Stimulated activated CD4-positive, alpha-beta T cell treated with anti-CD3 and anti-CD28 coated beads, Interleukin-2, amount 100 ng/mL, for 4 hours (primary cell): ENCODE data around the gene SLC34A3.

ENCODE experiments used
- DNase-seq: peaks from one replicate; pipeline ENCODE4 v3.0.0-alpha.2; 2020; ENCODE audit warnings: low read depth

The SLC34A3 gene

DNA sequence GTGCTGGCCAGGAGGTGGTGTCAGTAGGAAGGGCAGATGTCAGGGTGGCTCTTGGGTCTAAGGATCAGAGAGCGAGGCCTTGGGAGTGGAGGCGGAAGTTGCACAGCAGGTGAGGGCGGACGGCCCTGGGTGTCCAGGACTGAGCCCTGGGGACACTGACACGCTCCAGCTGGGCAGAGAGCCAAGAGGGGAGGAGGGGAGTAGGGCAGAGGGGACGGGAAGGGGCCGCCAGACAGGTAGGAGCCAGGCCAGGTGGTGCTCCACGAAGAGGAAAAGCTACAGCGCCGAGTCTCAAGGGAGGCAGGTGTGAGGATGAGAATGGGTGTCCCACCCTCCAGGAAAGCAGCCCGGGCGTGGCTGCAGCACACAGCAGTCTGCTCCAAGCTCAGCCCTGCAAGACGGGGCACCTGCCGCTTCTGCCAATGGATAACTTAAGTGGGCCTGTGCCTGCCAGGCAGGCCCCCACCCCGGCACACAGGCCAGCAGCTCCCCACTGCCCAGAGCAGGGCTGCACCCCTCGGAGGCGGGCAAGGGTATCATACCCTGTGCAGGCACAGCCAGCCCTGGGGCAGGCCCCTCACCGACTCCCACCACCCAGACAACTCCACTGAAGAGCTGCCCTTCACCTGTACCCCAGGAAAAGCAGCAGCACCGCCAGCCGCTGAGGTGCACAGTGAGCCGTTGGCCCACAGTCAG lies 35.0 kb upstream of the SLC34A3 start:
- DNase-seq: no peak

DNA sequence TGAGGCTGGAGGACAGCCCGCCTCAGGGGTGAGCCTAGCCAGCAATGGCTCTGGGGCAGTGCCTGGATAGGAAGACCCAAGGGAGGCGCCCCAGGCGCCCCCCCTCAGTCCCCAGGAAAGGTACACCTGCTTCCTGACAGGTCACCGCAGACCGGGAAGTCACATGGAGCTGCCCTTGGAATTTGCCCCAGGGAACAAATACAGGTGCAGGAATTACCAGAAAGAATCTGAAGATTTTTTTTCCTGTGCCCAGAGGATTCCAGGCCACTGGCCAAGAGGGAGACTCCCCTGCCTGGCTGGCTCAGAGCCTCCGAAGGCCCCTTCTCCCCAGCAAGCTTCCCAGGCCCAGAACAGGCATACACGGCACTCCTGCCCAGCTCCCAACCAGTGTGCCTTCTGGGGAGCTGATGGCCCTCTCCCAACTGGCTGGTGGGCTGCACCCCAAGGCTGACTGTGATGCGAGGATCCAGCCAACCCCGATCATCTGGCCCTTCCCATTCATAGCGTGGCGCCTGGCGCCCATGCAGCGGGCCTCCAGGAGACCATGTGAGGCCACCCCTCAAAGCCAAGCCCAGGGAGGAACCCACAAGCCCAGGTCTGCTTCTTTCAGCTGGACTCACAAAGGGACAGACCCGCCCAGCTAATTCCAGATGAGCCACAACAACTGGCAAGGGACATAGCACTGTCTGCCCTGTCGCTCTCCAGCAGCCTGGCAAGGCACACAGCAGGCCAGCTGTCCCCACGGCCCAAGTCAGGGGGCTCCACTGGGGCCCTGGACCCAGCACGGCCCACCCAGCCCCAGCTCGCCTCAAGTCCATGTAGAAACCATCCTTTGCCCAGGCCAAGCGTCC lies 32.4 kb upstream of the SLC34A3 start:
- no peak for DNase-seq

- DNase-seq: no peak
Measured at GRCh38 chr9:137198902-137199283, 31.8 kb upstream of the SLC34A3 start.

GRCh38 chr9:137199411-137200121 lies 31.1 kb upstream of the SLC34A3 start:
- DNase-seq: no peak

- peak; percentile 98 for DNase-seq
Measured at GRCh38 chr9:137200311-137201204, 30.1 kb upstream of the SLC34A3 start, which contains the start of gene TPRN. TPRN (minus strand) TSS chr9:137200741; CDS start chr9:137200711, 30 bp downstream.

DNA sequence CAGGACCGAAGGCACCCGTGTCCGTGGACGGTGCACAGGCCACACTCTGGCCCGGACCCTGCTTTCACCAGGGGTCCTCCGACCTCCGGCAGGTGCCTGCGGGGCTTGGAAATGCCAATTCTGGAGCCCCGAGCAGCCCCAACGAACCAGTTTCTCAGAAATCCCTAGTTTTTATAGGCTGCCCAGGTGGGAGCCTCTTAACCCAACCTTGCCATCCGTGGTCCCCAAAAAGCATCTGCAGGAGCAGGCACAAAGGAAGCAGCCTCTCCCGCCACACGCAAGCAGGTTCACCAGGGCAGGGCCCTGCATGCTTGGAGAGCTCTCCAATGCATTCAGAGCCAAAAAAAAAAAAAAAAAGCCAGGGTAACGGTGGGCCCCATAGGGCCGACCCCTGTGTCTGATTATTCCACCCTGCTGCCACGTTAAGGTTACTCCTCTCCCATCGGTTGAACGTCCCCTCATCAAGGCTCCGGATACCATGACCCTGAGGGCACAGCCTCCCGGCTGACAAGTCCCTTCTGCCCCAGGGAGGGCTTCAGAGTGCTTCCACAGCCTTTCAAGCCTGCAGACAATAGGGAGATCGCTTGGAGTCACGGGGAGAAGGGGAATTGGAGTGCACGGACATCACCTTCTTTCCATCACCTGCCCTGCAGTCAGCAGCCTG lies 29.4 kb upstream of the SLC34A3 start:
- DNase-seq: no peak

DNA sequence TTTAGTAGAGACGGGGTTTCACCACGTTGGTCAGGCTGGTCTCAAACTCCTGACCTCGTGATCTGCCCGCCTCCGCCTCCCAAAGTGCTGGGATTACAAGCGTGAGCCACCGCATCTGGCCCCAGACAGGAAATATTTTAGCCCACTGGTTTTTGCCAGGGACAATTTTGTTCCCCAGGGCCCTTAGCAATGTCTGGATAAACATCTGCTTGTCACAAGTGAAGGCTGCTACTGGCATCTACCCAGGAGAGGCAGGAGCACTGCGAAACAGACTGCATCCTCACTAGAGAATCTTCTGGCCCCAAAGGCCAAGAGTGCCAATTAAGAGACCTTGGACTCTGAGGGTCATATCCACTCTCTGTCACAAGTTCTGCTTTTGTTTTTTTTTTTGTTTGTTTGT lies 27.7 kb upstream of the SLC34A3 start:
- DNase-seq: no peak

DNA sequence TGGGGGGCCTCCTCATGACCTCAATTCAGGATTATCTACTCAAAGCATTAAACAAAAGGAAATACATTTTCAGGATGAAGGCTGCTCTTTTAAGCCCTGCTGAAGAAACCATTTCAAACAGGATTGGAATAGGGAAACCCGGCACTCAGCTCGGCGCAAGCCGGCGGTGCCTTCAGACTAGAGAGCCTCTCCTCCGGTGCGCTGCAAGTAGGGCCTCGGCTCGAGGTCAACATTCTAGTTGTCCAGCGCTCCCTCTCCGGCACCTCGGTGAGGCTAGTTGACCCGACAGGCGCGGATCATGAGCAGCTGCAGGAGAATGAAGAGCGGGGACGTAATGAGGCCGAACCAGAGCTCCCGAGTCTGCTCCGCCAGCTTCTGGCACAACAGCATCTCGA lies 26.0 kb upstream of the SLC34A3 start:
- no peak for DNase-seq

- DNase-seq: peak; percentile 89
Measured at GRCh38 chr9:137205126-137206069, 25.3 kb upstream of the SLC34A3 start, which contains the start of the genes NDOR1 and TMEM203. NDOR1 (plus strand) TSS chr9:137205700; CDS start chr9:137205778, 78 bp downstream. TMEM203 (minus strand) TSS chr9:137205648; CDS start chr9:137205414, 234 bp downstream.

DNA sequence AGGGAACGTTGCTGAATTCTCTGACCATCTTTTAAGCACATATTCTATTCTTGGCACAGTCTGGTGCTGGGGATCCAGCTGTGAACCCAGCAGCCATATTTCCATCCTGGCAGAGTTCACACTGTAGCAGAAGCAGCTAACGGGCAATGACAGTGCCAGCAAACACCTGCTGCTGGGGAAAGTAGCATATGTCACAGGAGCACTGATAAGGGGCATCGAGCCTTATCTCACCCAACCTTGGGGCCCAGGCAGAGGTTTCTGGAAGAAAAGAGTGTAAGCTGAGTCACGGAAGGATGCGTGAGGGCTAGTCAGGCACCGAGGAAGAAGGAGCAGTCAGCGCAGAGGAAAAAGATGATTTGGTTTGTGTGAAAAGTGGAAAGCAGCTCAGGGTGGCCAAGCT lies 24.1 kb upstream of the SLC34A3 start:
- DNase-seq: no peak

DNA sequence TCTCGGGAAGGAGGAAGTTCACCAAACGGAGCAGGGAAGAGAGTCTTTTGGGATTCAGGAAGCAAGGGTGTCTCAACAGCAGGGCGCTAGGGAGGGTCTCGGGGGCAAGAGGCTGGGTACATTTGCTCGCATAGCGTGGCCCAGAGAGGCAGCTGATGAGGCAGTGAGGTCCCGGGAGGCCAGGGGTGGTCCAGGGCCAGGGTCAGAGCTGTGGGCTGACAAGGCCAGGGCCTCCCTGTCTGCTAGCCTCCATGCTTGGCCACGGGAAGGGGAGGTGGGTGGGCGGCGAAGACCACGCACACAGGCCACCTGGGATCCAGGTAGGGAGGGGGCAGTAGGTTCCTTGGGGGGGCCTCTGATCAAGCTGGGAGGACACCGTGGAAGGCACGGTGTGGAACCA lies 19.2 kb upstream of the SLC34A3 start:
- no peak for DNase-seq

GRCh38 chr9:137212520-137212919 lies 18.2 kb upstream of the SLC34A3 start:
- no peak for DNase-seq

DNA sequence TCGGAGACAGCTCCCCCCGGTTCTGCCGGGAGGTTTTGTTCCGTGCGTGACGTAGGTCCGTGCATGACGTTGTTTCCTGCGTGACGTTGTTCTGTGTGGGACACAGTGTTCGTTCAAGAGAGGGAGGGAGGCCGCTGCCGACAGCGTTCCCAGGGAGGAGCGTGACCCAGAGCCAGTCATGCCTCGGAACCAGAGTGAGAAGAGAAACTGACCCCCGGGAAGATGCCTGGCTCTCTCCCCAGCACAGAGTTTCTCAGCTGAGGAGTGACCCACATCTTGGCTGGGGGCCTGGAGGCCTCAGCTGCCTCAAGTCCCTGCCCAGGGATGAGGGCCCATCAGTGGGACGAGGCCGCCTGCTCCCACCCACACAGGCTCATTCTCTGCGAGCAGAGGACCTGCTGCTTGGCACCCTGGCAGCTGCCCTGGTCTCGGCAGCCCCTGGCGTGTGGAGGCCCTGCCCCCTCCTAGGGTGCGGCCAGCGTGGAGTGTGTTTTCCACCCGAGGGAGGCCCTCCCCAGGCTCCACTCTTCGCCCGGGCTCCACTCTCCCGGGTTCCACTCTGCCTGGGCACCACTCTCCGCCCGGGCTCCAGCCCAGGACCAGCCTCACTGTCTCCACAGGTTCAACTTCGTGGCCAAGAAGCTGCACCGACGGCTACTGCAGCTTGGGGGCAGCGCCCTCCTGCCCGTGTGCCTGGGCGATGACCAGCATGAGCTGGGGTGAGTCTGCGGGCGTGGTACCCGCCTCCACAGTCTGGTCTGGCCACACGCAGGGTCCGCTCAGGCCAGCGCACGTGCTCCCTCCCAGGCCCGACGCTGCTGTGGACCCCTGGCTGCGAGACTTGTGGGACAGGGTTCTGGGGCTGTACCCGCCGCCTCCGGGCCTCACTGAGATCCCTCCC lies 17.3 kb upstream of the SLC34A3 start:
- DNase-seq: no peak

DNA sequence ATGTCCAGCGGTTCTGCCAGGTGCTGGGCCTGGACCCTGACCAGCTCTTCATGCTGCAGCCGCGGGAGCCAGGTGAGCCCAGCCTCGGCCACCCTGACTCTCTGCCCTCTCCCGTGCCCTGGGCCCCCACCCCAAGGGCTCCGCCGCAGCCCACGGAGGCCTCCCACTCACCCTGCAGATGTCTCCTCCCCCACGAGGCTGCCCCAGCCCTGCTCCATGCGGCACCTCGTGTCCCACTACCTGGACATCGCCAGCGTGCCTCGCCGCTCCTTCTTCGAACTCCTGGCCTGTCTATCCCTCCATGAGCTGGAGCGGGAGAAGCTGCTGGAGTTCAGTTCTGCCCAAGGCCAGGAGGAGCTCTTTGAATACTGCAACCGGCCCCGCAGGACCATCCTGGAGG lies 16.1 kb upstream of the SLC34A3 start:
- no peak for DNase-seq

DNA sequence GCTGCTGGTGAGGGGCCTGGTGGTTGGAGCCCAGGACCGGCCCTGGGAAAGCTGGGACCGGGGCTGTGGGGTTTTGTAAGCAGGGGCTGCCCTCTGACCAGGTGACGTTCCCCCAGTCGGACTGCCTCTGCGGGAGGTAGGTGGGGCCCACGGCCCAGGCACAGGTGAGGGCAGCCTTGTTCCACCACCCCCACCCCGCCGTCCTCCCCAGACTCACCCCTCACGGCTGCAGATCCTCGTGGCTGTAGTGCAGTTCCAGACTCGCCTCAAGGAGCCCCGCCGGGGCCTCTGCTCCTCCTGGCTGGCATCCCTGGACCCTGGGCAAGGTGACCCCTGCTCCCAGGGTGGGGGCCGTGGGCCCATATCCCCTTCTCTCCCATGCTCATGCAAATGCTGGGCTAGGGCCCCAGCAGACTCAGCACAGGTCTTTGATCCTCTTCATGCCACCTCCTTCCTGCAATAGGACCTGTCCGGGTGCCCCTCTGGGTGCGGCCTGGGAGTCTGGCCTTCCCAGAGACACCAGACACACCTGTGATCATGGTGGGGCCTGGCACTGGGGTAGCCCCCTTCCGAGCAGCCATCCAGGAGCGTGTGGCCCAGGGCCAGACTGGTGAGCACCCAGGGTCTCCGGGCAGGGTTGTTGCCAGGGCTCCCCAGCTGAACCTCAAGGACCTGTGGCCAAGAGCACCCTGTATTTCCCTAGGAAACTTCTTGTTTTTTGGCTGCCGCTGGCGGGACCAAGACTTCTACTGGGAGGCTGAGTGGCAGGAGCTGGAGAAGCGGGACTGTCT lies 15.3 kb upstream of the SLC34A3 start:
- no peak for DNase-seq

GRCh38 chr9:137216188-137216965 lies 14.3 kb upstream of the SLC34A3 start:
- no peak for DNase-seq
